GM12891 (cell line): ENCODE data around the gene MRPL4.

Source experiments
- POLR2A ChIP-seq: IDR thresholded peaks from 2 replicates; pipeline ENCODE4 v1.6.1; 2011; ENCODE audit warnings: low read depth, low read length, control low read depth
- POLR2AphosphoS5 ChIP-seq: IDR thresholded peaks from 2 replicates; pipeline ENCODE4 v1.6.1; 2011; ENCODE audit warnings: low read depth, low read length, control low read depth
- TAF1 ChIP-seq: IDR thresholded peaks from 2 replicates; pipeline ENCODE4 v1.6.1; 2011; ENCODE audit warnings: low read depth, low read length, control low read depth

- TF ChIP-seq POLR2A (no peak), POLR2AphosphoS5 (no peak), TAF1 (no peak)
Measured at GRCh38 chr19:10256551-10256950, 4.5 kb downstream of the MRPL4 start.
